ENCODE results near the gene DNAJC13.

- TF ChIP-seq POLR2AphosphoS5 (IDR thresholded peaks at IDR 0.05; ENCODE audit: borderline replicate concordance, low read depth, low read length) (no peak), EZH2 (IDR thresholded peaks at IDR 0.05) (no peak)
Measured at GRCh38 chr3:132513057-132513456, 95.8 kb downstream of the DNAJC13 start.
